ENCODE measurements around the gene MYCBP.
"Not testable (repeated sequence)": the region's sequence is repeated elsewhere in the genome, so short reads cannot be mapped to it uniquely, and the experiment has no call there.

DNA sequence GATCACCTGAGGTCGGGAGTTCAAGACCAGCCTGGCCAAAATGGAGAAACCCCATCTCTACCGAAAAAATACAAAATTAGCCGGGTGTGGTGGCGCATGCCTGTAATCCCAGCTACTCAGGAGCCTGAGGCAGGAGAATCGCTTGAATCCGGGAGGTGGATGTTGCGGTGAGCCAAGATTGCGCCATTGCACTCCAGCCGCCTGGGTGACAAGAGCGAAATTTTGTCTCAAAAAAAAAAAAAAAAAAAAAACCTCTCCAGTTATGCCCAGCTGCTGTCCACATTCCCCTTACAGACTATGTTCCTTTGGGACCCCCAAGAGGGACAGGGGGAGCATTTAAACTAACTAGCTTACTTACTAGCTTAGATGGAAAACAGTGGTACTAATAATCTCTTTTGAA lies 36.8 kb downstream of the MYCBP start:
- TF ChIP-seq, protein P1, sequence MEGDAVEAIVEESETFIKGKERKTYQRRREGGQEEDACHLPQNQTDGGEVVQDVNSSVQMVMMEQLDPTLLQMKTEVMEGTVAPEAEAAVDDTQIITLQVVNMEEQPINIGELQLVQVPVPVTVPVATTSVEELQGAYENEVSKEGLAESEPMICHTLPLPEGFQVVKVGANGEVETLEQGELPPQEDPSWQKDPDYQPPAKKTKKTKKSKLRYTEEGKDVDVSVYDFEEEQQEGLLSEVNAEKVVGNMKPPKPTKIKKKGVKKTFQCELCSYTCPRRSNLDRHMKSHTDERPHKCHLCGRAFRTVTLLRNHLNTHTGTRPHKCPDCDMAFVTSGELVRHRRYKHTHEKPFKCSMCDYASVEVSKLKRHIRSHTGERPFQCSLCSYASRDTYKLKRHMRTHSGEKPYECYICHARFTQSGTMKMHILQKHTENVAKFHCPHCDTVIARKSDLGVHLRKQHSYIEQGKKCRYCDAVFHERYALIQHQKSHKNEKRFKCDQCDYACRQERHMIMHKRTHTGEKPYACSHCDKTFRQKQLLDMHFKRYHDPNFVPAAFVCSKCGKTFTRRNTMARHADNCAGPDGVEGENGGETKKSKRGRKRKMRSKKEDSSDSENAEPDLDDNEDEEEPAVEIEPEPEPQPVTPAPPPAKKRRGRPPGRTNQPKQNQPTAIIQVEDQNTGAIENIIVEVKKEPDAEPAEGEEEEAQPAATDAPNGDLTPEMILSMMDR (conservative IDR thresholded peaks at IDR 0.05; ENCODE audit: low read length) = not testable (repeated sequence)
- not testable (repeated sequence) for TF ChIP-seq EZH2phosphoT487 (IDR thresholded peaks at IDR 0.05; ENCODE audit: borderline replicate concordance, low read depth, low read length)

Data from OCI-LY7 (cell line).